ENCODE data around the gene FAM216B. TPM values are rescaled to one million over a fixed set of nuclear protein-coding genes. Genes with fewer than 3 reads are reported as not detected.

Gene FAM216B
- polyA plus RNA-seq, 3 donors = not detected

DNA sequence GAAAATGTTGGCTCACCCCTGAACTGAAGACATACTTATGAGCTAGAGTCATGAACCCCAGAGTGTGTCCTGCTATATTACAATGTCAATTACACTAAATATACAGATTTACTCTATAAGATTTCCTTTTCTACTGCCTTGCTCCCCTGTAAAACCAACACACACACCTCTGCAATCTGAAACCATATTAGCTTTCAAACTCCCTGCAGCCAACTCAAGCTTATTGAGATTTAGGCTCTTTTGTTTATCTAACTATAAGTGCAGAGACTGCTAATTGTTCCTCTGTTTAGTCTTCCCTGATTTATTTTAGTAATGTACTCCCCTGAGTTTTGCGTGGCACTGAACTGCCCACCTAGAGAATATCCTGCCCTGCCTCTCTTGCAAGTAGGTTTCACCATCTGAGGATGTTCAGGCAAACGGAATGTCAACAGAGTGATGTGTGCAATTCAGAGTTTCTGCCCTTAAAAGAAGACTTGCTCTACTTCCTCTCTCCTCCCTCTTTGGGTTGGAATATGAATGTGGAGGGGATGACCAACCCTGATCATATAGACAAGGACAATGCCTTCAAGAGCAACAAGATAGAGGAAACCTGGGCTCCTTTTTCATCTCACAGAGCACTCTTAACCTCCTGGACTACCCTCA, 22.3 kb downstream of the FAM216B start:
- Mint-ChIP-seq H3K4me1 (no peaks in the 10 kb centered on the region), H3K4me3 (no peak overlapping the region), H3K36me3 (no peaks in the 10 kb centered on the region), H3K27ac (no peak overlapping the region), H3K9me3 (peaks cover 0 to 6% (median 0%) of the 10 kb centered on the region in 7 donors), H3K27me3 (ENCODE audit: low read depth in 3 of 3) (peaks cover 0 to 2% (median 0%) of the 10 kb centered on the region in 3 donors)
- Histone ChIP-seq H4K20me1 (ENCODE audit: insufficient read depth, low read length) (no peaks in the 10 kb centered on the region), H2AFZ (ENCODE audit: insufficient read depth, low read depth, low read length, poor library complexity, severe bottlenecking) (no peak overlapping the region), H3K9ac (ENCODE audit: insufficient read depth, low read length, poor library complexity, severe bottlenecking) (no peak overlapping the region), H3K4me1 (ENCODE audit: control insufficient read depth in 1 of 2, insufficient read depth in 2 of 2, low read length in 2 of 2) (peaks cover 0 to 11% of the 10 kb centered on the region in 2 donors), H3K4me2 (replicated peaks; ENCODE audit: extremely low read depth, low read length, poor library complexity, severe bottlenecking) (peak overlapping the region; percentile 40), H3K79me2 (ENCODE audit: insufficient read depth, low read length) (no peaks in the 10 kb centered on the region), H3K27ac (ENCODE audit: low read depth in 1 of 2, low read length in 2 of 2) (no peak overlapping the region), H3K27me3 (ENCODE audit: control insufficient read depth in 2 of 2, insufficient read depth in 2 of 2, low read length in 2 of 2) (no peaks in the 10 kb centered on the region), H3K9me3 (replicated peaks in 1 of 2; ENCODE audit: control insufficient read depth in 1 of 2, insufficient read depth in 1 of 2, low read length in 2 of 2) (peaks cover 3 to 4% of the 10 kb centered on the region in 2 donors), H3K36me3 (replicated peaks in 1 of 2; ENCODE audit: control insufficient read depth in 1 of 2, insufficient read depth in 2 of 2, low read length in 2 of 2) (no peaks in the 10 kb centered on the region), H3K4me3 (replicated peaks in 1 of 3; ENCODE audit: low read depth in 2 of 3, low read length in 3 of 3) (no peak overlapping the region)
- TF ChIP-seq, protein P1, sequence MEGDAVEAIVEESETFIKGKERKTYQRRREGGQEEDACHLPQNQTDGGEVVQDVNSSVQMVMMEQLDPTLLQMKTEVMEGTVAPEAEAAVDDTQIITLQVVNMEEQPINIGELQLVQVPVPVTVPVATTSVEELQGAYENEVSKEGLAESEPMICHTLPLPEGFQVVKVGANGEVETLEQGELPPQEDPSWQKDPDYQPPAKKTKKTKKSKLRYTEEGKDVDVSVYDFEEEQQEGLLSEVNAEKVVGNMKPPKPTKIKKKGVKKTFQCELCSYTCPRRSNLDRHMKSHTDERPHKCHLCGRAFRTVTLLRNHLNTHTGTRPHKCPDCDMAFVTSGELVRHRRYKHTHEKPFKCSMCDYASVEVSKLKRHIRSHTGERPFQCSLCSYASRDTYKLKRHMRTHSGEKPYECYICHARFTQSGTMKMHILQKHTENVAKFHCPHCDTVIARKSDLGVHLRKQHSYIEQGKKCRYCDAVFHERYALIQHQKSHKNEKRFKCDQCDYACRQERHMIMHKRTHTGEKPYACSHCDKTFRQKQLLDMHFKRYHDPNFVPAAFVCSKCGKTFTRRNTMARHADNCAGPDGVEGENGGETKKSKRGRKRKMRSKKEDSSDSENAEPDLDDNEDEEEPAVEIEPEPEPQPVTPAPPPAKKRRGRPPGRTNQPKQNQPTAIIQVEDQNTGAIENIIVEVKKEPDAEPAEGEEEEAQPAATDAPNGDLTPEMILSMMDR (IDR thresholded peaks at IDR 0.05) = no peak
- intact Hi-C loops (cut with micrococcal nuclease) = no loop called here
- no peak for DNase-seq
- no CpG with 5 or more reads among the region's 2 CpGs for WGBS (ENCODE audit: insufficient coverage)

DNA sequence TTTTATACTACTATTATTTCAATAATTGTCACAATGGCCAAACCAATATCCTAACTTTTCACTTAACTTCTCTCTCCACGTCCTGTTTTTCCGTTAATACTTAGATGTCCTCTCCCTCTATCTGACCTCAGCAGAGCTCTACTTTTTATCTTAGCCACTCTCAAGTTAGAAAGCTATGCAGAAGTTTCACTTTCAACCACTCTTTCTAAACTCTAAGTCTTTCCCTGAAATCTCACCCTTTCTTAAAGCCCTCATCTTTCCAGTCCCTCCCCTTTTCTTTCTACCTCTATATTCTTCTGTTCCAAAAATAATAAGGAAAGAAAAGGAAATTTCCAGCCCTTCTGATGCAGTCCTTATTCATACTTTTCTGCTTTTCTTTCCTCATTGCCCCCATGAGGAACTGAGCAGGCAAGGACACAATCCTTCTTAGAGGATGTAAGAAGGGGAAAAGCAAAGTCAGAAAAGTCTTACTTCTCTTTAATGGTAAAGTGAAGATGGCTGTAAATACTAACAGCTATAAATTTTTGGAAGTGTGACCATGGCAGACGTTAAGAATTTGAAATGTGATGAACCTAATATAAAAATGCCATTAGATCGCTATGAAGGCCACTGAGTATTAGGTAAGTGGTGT, 23.0 kb downstream of the FAM216B start:
- no peak overlapping the region for H3K4me3 ChIP-seq (replicated peaks in 1 of 3; ENCODE audit: low read depth in 2 of 3, low read length in 3 of 3)
- H3K4me1 Mint-ChIP-seq = no peaks in the 10 kb centered on the region
- H3K4me1 ChIP-seq (ENCODE audit: control insufficient read depth in 1 of 2, insufficient read depth in 2 of 2, low read length in 2 of 2) = peaks cover 0 to 11% of the 10 kb centered on the region in 2 donors
- H3K9me3 ChIP-seq (replicated peaks in 1 of 2; ENCODE audit: control insufficient read depth in 1 of 2, insufficient read depth in 1 of 2, low read length in 2 of 2) = peaks cover 3 to 4% of the 10 kb centered on the region in 2 donors
- H3K27ac ChIP-seq (ENCODE audit: low read depth in 1 of 2, low read length in 2 of 2) = peak overlapping the region in 1 of 2 donors; percentile 3
- no peaks in the 10 kb centered on the region for H3K36me3 Mint-ChIP-seq
- H3K4me2 ChIP-seq (replicated peaks; ENCODE audit: extremely low read depth, low read length, poor library complexity, severe bottlenecking) = peak overlapping the region; percentile 40
- no peak overlapping the region for H3K4me3 Mint-ChIP-seq
- no peak overlapping the region for H3K27ac Mint-ChIP-seq
- H3K9me3 Mint-ChIP-seq = peaks cover 0 to 9% (median 0%) of the 10 kb centered on the region in 7 donors
- 47% methylated on average over 4 of the region's 4 CpGs for WGBS (ENCODE audit: insufficient coverage)
- H3K27me3 ChIP-seq (ENCODE audit: control insufficient read depth in 2 of 2, insufficient read depth in 2 of 2, low read length in 2 of 2) = no peaks in the 10 kb centered on the region
- H3K79me2 ChIP-seq (ENCODE audit: insufficient read depth, low read length) = no peaks in the 10 kb centered on the region
- peaks cover 0 to 2% (median 0%) of the 10 kb centered on the region in 3 donors for H3K27me3 Mint-ChIP-seq (ENCODE audit: low read depth in 3 of 3)
- H2AFZ ChIP-seq (ENCODE audit: insufficient read depth, low read depth, low read length, poor library complexity, severe bottlenecking) = no peak overlapping the region
- H3K9ac ChIP-seq (ENCODE audit: insufficient read depth, low read length, poor library complexity, severe bottlenecking) = no peak overlapping the region
- no peak for DNase-seq
- intact Hi-C loops (cut with micrococcal nuclease) = no loop called here
- TF ChIP-seq, protein P1 (IDR thresholded peaks at IDR 0.05) = no peak
- no peaks in the 10 kb centered on the region for H3K36me3 ChIP-seq (replicated peaks in 1 of 2; ENCODE audit: control insufficient read depth in 1 of 2, insufficient read depth in 2 of 2, low read length in 2 of 2)
- no peaks in the 10 kb centered on the region for H4K20me1 ChIP-seq (ENCODE audit: insufficient read depth, low read length)

All from CD14-positive monocyte (primary cell).